Right ventricle myocardium inferior (tissue), 1 donor: ENCODE results near the gene GTF2H4. TPM values are rescaled to one million over a fixed set of nuclear protein-coding genes. Genes with fewer than 3 reads are reported as not detected.

Experiments
- ATAC-seq: fragments of 200-7000 bp; cut with Tn5 transposase; one replicate; pipeline ENCODE4 v1.9.1; 2020; ENCODE audit warnings: mild to moderate bottlenecking, moderate library complexity
- DNase-seq: peaks from one replicate; pipeline ENCODE4 v3.0.0; 2021; ENCODE audit errors: missing footprints
- intact Hi-C: fragments of 100-400 bp; cut with DNase I; formaldehyde crosslinking; loops from one replicate; pipeline ENCODE4 v1.11.0; 2022
- total RNA-seq: library from RNA; stranded (reverse); fragmentation: NEBNext Ultra II Directional; extraction: Animal tissue kit (Norgen Biotek cat#: 25700); gene quantifications from one replicate; pipeline ENCODE4 v1.2.1, GENCODE V29; 2021
- donor health status: DM: no; HTN: yes; CAD: no; lungs with severe emphysema.

Gene GTF2H4
- total RNA-seq, 1 donor from 2014 or later: 22.2 TPM

GRCh38 chr6:30881392-30882203 lies 26.4 kb upstream of the GTF2H4 start:
- intact Hi-C loops: loop anchor here (5.0 kb wide), 1 partner anchor 149 kb away; no protein-coding TSS in a partner anchor
- ATAC-seq (no peak), DNase-seq (no peak)

- intact Hi-C loops: loop anchor here (5.0 kb wide), 1 partner anchor 150 kb away; no protein-coding TSS in a partner anchor
- ATAC-seq (no peak), DNase-seq (no peak)
These were observed 25.7 kb upstream of the GTF2H4 start for GRCh38 chr6:30882204-30882758.

- DNase-seq (no peak), ATAC-seq (no peak)
- intact Hi-C loops: loop anchor here (5.0 kb wide), 1 partner anchor 151 kb away; no protein-coding TSS in a partner anchor
These were observed 25.0 kb upstream of the GTF2H4 start for GRCh38 chr6:30882759-30883684.

GRCh38 chr6:30883685-30884520 lies 24.1 kb upstream of the GTF2H4 start, which contains the start of gene DDR1:
Gene DDR1, plus strand, starts transcription at chr6:30884519. Its CDS starts 4,211 bp downstream, at chr6:30888730.
- intact Hi-C loops: loop anchor here (5.0 kb wide), 1 partner anchor 152 kb away; no protein-coding TSS in a partner anchor
- DNase-seq (peak; percentile 83), ATAC-seq (peak; percentile 83)

GRCh38 chr6:30884521-30885480 lies 23.2 kb upstream of the GTF2H4 start:
- peak; percentile 29 for ATAC-seq
- intact Hi-C loops: loop anchor here (5.0 kb wide), 1 partner anchor 152 kb away; no protein-coding TSS in a partner anchor
- DNase-seq: no peak

- no peak for DNase-seq
- ATAC-seq: peak; percentile 8
- intact Hi-C loops: no loop called here
These were observed 22.5 kb upstream of the GTF2H4 start for GRCh38 chr6:30885481-30885998.

- DNase-seq: no peak
- peak; percentile 9 for ATAC-seq
- intact Hi-C loops: no loop called here
These were observed 21.8 kb upstream of the GTF2H4 start for GRCh38 chr6:30885999-30886896.

GRCh38 chr6:30886897-30887255 lies 21.1 kb upstream of the GTF2H4 start:
- intact Hi-C loops: no loop called here
- no peak for DNase-seq
- no peak for ATAC-seq

- intact Hi-C loops: no loop called here
- DNase-seq: no peak
- no peak for ATAC-seq
These were observed 19.8 kb upstream of the GTF2H4 start for GRCh38 chr6:30887901-30888815.

GRCh38 chr6:30888816-30889495 lies 19.1 kb upstream of the GTF2H4 start:
- DNase-seq (no peak), ATAC-seq (no peak)
- intact Hi-C loops: no loop called here

GRCh38 chr6:30889496-30889885 lies 18.5 kb upstream of the GTF2H4 start:
- ATAC-seq: no peak

GRCh38 chr6:30889921-30890645 lies 17.9 kb upstream of the GTF2H4 start:
- intact Hi-C loops: no loop called here
- ATAC-seq (no peak), DNase-seq (no peak)

More at GRCh38 chr6:30889496-30889885, 18.5 kb upstream of the GTF2H4 start:
- intact Hi-C loops: no loop called here
- DNase-seq: no peak

GRCh38 chr6:30890646-30891449 lies 17.2 kb upstream of the GTF2H4 start:
- no peak for ATAC-seq

More at GRCh38 chr6:30890646-30891449, 17.2 kb upstream of the GTF2H4 start:
- no peak for DNase-seq
- intact Hi-C loops: no loop called here
